HepG2 (cell line): ENCODE data around the gene RBP3. TPM values are rescaled to one million over a fixed set of nuclear protein-coding genes. Genes with fewer than 3 reads are reported as not detected.

Source experiments
- ATAC-seq: fragments of 200-7000 bp; cut with Tn5 transposase; 3 replicates; pipeline ENCODE4 v1.9.1; 2020; ENCODE audit warnings: mild to moderate bottlenecking, moderate library complexity
- BruUV-seq: library from RNA; stranded (reverse); fragments of 400-500 nt; replicated peaks from 2 replicates; lab custom pipeline; 2021; lab: Mats Ljungman, UMichigan
- CTCF ChIA-PET: fragments of 300-600 bp; formaldehyde crosslinking; extraction: SDS; loops from one replicate; lab custom pipeline; 2021; ENCODE audit warnings: low total read pairs, inconsistent platforms, low intra/inter-chr PET ratio; lab: Yijun Ruan, JAX
- POLR2A ChIA-PET: fragments of 350-600 bp; sonication (Branson Sonifier 250); formaldehyde crosslinking; loops from one replicate; lab custom pipeline; 2020; ENCODE audit warnings: antibody characterized with exemption, inconsistent platforms; lab: Yijun Ruan, JAX
- DNase-seq: peaks from one replicate; pipeline ENCODE4 v3.0.0-alpha.2; 2015; ENCODE audit warnings: low spot score
- FAIRE-seq: peaks from 3 replicates; lab custom pipeline; 2011; peaks lifted over from hg19 to GRCh38; lab: Jason Lieb, UNC
- H2AFZ ChIP-seq: one replicate; pipeline ENCODE4 v1.6.1; 2011; ENCODE audit warnings: low read length, inconsistent platforms
- H3K27ac ChIP-seq: fragments of 300-600 bp; 3 replicates; pipeline ENCODE4 v1.8.0; 2011; ENCODE audit warnings: mixed run types, mild to moderate bottlenecking, mixed read lengths, low read length, inconsistent platforms; ENCODE audit not compliant: insufficient read depth; ENCODE audit errors: extremely low read length
- H3K27me3 ChIP-seq, 2 experiments: fragments of 200-600 bp in 1 of 2; 2 replicates in 1 of 2; 3 replicates in 1 of 2; pipeline versions ENCODE4 v1.6.0 to v1.8.0; 2011; ENCODE audit warnings: low read length in 2 of 2, mild to moderate bottlenecking in 2 of 2, moderate library complexity in 2 of 2, inconsistent platforms in 1 of 2; ENCODE audit not compliant: insufficient read depth in 2 of 2, control insufficient read depth in 1 of 2
- H3K36me3 ChIP-seq, 2 experiments: fragments of 200-600 bp in 1 of 2; replicated peaks in 1 of 2; 2 replicates in 1 of 2; 3 replicates in 1 of 2; pipeline versions ENCODE4 v1.5.1 to v1.8.0; 2011; ENCODE audit warnings: low read length in 2 of 2, inconsistent platforms in 1 of 2; ENCODE audit not compliant: insufficient read depth in 2 of 2, control insufficient read depth in 1 of 2
- H3K4me1 ChIP-seq: 2 replicates; pipeline ENCODE4 v1.5.1; 2012; ENCODE audit warnings: low read length, inconsistent platforms; ENCODE audit not compliant: insufficient read depth
- H3K4me2 ChIP-seq: 2 replicates; pipeline ENCODE4 v1.6.0; 2011; ENCODE audit warnings: low read depth, low read length, inconsistent platforms
- H3K4me3 ChIP-seq, 3 experiments: fragments of 200-600 bp in 1 of 3; sonication (generic), shearing (Covaris generic) in 1 of 3; replicated peaks in 1 of 3; 2 replicates each; pipeline ENCODE4 v1.5.1; 2011 to 2016; ENCODE audit warnings: low read length in 3 of 3, inconsistent platforms in 2 of 3, low read depth in 2 of 3, mild to moderate bottlenecking in 2 of 3, control low read depth in 1 of 3, mixed read lengths in 1 of 3; ENCODE audit not compliant: insufficient read depth in 1 of 3
- H3K79me2 ChIP-seq: one replicate; pipeline ENCODE4 v1.6.1; 2011; ENCODE audit warnings: low read length, inconsistent platforms; ENCODE audit not compliant: insufficient read depth
- H3K9ac ChIP-seq: 2 replicates; pipeline ENCODE4 v1.6.0; 2011; ENCODE audit warnings: mild to moderate bottlenecking, low read depth, low read length, inconsistent platforms; ENCODE audit not compliant: insufficient read depth
- H3K9me3 ChIP-seq: 2 replicates; pipeline ENCODE4 v1.5.1; 2012; ENCODE audit warnings: mild to moderate bottlenecking, low read length
- H4K20me1 ChIP-seq: 2 replicates; pipeline ENCODE4 v1.6.0; 2011; ENCODE audit warnings: inconsistent platforms, mild to moderate bottlenecking, low read length, moderate library complexity; ENCODE audit not compliant: insufficient read depth
- HNF4G ChIP-seq, 2 experiments: sonication (generic) in 1 of 2; formaldehyde crosslinking in 1 of 2; IDR thresholded peaks; 2 replicates each; pipeline versions ENCODE4 v1.4.0 to v1.6.1; 2011 to 2020; ENCODE audit warnings: borderline replicate concordance in 2 of 2, low read depth in 2 of 2, mild to moderate bottlenecking in 2 of 2, low read length in 1 of 2, missing genetic modification reagents in 1 of 2, moderate library complexity in 1 of 2
- IKZF4 ChIP-seq: sonication (generic); formaldehyde crosslinking; IDR thresholded peaks from 2 replicates; pipeline ENCODE4 v1.5.1; 2020; ENCODE audit warnings: borderline replicate concordance, mild to moderate bottlenecking, low read depth, missing genetic modification reagents; ENCODE audit errors: not compliant biosample characterization
- ZNF256 ChIP-seq: sonication (generic); formaldehyde crosslinking; conservative IDR thresholded peaks from 2 replicates; pipeline ENCODE4 v1.4.0; 2020; ENCODE audit warnings: missing genetic modification reagents
- WGBS: methylation state at CpG from one replicate; pipeline ENCODE4 v1.1.6; 2017; ENCODE audit warnings: low lambda C conversion rate; 5-methylcytosine and 5-hydroxymethylcytosine counted together
- in situ Hi-C: cut with HindIII; loops from 2 replicates; pipeline ENCODE4 v1.10.0; 2017; ENCODE audit warnings: low pct_unique_long_range_greater_than_20kb; ENCODE audit not compliant: extremely low pct_ligation_motif_present
- intact Hi-C: fragments of 100-400 bp; cut with micrococcal nuclease; formaldehyde crosslinking; loops from one replicate; pipeline ENCODE4 v1.10.0; 2022; ENCODE audit not compliant: unreplicated experiment
- polyA plus RNA-seq, 8 experiments: library from polyadenylated mRNA; depleted of rRNA in 3 of 8; stranded (reverse) in 7 of 8; unstranded in 1 of 8; fragments of >200 nt; fragmentation: Illumina TruSeq in 4 of 8; extraction: Trizol in 4 of 8; gene quantifications; 2 replicates each; pipeline versions ENCODE4 v1.2.1 to v1.2.3, GENCODE V29; 2011 to 2016; ENCODE audit warnings: low read depth in 4 of 8, missing spikeins in 1 of 8, mixed read lengths in 1 of 8; ENCODE audit not compliant: insufficient read depth in 1 of 8
- total RNA-seq, 5 experiments: library from RNA; depleted of rRNA; stranded (reverse); fragments of >200 nt; fragmentation: Illumina TruSeq; extraction: Trizol; gene quantifications; 2 replicates each; pipeline ENCODE4 v1.2.3, GENCODE V29; 2016; ENCODE audit warnings: low read depth in 1 of 5
- TF ChIP-seq, protein P1 (sequence below): IDR thresholded peaks from 2 replicates; pipeline ENCODE4 v1.6.1; 2016
- TF ChIP-seq, protein P2 (sequence below): sonication (generic); formaldehyde crosslinking; IDR thresholded peaks from 2 replicates; pipeline ENCODE4 v1.5.0; 2020; ENCODE audit warnings: missing genetic modification reagents

The RBP3 gene
- total and polyA plus RNA-seq, 2 of the 13 experiments (the other 11 are each of a cell fraction or from before 2014, with no cell fraction given), result not detected

DNA sequence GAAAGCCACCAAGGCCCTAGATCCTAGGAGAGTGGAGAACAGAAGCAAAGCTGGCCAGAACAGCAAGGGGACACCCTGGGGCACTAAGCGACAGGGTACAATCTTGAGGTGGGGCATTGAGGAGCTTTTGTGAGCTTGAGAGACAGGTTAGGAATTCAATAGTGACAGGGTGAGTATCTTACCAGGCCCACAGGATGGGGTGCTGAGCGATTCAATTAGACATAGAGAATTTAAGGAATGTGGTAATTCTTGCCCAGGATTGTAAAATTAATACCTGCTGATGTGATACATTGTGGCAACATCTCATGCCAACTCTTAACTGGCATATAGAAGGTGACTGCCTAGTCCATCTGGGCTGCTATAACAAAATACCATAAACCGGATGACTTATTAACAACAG, 14.0 kb downstream of the RBP3 start:
- ChIA-PET CTCF (no interaction called here), POLR2A (no interaction called here)
- no peak overlapping the region for H2AFZ ChIP-seq
- H3K79me2 ChIP-seq, result no peaks in the 10 kb centered on the region
- H4K20me1 ChIP-seq, result no peaks in the 10 kb centered on the region
- WGBS, result 80% methylated on average over 3 of the region's 3 CpGs
- H3K27me3 ChIP-seq, result peaks cover 0 to 4% of the 10 kb centered on the region in 2 experiments; a peak in 2 of 5 replicates
- no peaks in the 10 kb centered on the region for H3K9me3 ChIP-seq
- intact Hi-C loops (no loop called here), in situ Hi-C loops (no loop called here)
- H3K4me3 ChIP-seq, result no peak overlapping the region
- H3K27ac ChIP-seq, result no peak overlapping the region
- FAIRE-seq (no peak), ATAC-seq (no peak), DNase-seq (no peak)
- no peak overlapping the region for H3K9ac ChIP-seq
- H3K36me3 ChIP-seq, result no peaks in the 10 kb centered on the region
- peaks cover 10% of the 10 kb centered on the region; the same call in 1 of the 2 replicates for H3K4me1 ChIP-seq
- TF ChIP-seq, protein P1, sequence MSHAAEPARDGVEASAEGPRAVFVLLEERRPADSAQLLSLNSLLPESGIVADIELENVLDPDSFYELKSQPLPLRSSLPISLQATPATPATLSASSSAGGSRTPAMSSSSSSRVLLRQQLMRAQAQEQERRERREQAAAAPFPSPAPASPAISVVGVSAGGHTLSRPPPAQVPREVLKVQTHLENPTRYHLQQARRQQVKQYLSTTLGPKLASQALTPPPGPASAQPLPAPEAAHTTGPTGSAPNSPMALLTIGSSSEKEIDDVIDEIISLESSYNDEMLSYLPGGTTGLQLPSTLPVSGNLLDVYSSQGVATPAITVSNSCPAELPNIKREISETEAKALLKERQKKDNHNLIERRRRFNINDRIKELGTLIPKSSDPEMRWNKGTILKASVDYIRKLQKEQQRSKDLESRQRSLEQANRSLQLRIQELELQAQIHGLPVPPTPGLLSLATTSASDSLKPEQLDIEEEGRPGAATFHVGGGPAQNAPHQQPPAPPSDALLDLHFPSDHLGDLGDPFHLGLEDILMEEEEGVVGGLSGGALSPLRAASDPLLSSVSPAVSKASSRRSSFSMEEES (CRISPR knock-in tag), result no peak
- TF ChIP-seq ZNF256 (CRISPR knock-in tag) (no peak), HNF4G (IDR thresholded peaks at IDR 0.05; ENCODE audit: borderline replicate concordance, low read depth, low read length) (no peak), HNF4G (CRISPR knock-in tag; IDR thresholded peaks at IDR 0.05; ENCODE audit: borderline replicate concordance, low read depth) (no peak), IKZF4 (CRISPR knock-in tag) (no peak)
- TF ChIP-seq, protein P2, sequence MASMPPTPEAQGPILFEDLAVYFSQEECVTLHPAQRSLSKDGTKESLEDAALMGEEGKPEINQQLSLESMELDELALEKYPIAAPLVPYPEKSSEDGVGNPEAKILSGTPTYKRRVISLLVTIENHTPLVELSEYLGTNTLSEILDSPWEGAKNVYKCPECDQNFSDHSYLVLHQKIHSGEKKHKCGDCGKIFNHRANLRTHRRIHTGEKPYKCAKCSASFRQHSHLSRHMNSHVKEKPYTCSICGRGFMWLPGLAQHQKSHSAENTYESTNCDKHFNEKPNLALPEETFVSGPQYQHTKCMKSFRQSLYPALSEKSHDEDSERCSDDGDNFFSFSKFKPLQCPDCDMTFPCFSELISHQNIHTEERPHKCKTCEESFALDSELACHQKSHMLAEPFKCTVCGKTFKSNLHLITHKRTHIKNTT, result no peak
- no TSS peak for BruUV-seq
- H3K4me2 ChIP-seq, result no peak overlapping the region
